Liver (tissue), 9 donors: ENCODE measurements around the gene PPFIA1. TPM values are rescaled to one million over a fixed set of nuclear protein-coding genes. Genes with fewer than 3 reads are reported as not detected.

ENCODE experiments used
- DNase-seq: peaks from one replicate; pipeline ENCODE4 v3.0.0-alpha.2; 2017; ENCODE audit warnings: low spot score
- H3K27ac ChIP-seq, 2 donors: one replicate each; pipeline ENCODE4 v1.7.0; 2013; ENCODE audit warnings: inconsistent platforms in 2 of 2, low read length in 2 of 2, control low read depth in 1 of 2, low read depth in 1 of 2, mild to moderate bottlenecking in 1 of 2
- H3K27me3 ChIP-seq, 4 donors: one replicate each; pipeline versions ENCODE4 v1.6.1 to v1.7.0; 2013; ENCODE audit warnings: low read length in 3 of 4, inconsistent platforms in 1 of 4, mild to moderate bottlenecking in 1 of 4, moderate library complexity in 1 of 4; ENCODE audit not compliant: control insufficient read depth in 4 of 4, insufficient read depth in 4 of 4
- H3K36me3 ChIP-seq, 4 donors: one replicate each; pipeline versions ENCODE4 v1.6.1 to v1.7.0; 2013; ENCODE audit warnings: low read length in 3 of 4, mild to moderate bottlenecking in 3 of 4, low read depth in 1 of 4, moderate library complexity in 1 of 4; ENCODE audit not compliant: control insufficient read depth in 4 of 4, insufficient read depth in 3 of 4
- H3K4me1 ChIP-seq, 4 donors: one replicate each; pipeline versions ENCODE4 v1.6.1 to v1.7.0; 2013; ENCODE audit warnings: low read length in 3 of 4, mild to moderate bottlenecking in 3 of 4, moderate library complexity in 1 of 4; ENCODE audit not compliant: control insufficient read depth in 4 of 4, insufficient read depth in 4 of 4
- H3K4me3 ChIP-seq, 3 donors: one replicate each; pipeline versions ENCODE4 v1.6.1 to v1.7.0; 2013; ENCODE audit warnings: low read length in 3 of 3, control low read depth in 1 of 3, low read depth in 1 of 3, mild to moderate bottlenecking in 1 of 3
- H3K9ac ChIP-seq, 2 donors: one replicate each; pipeline ENCODE4 v1.7.0; 2013; ENCODE audit warnings: low read length in 2 of 2, mild to moderate bottlenecking in 2 of 2, moderate library complexity in 2 of 2, control low read depth in 1 of 2, low read depth in 1 of 2
- H3K9me3 ChIP-seq, 4 donors: one replicate each; pipeline versions ENCODE4 v1.6.1 to v1.7.0; 2013; ENCODE audit warnings: low read length in 3 of 4; ENCODE audit not compliant: control insufficient read depth in 4 of 4
- ATF3 ChIP-seq: IDR thresholded peaks from 2 replicates; pipeline ENCODE4 v1.6.1; 2016; ENCODE audit warnings: antibody characterized with exemption
- CTCF ChIP-seq: fragments of 150-350 bp; IDR thresholded peaks from 2 replicates; pipeline ENCODE4 v1.5.1; 2017; ENCODE audit warnings: improper control_type of control experiment, low read depth, low read length; ENCODE audit not compliant: missing input control
- EGR1 ChIP-seq, 2 donors: IDR thresholded peaks; 2 replicates each; pipeline ENCODE4 v1.6.1; 2016 to 2018; ENCODE audit warnings: antibody characterized with exemption in 2 of 2, low read depth in 2 of 2
- FOXA1 ChIP-seq: IDR thresholded peaks from 2 replicates; pipeline ENCODE4 v1.6.1; 2016; ENCODE audit warnings: antibody characterized with exemption
- FOXA2 ChIP-seq: IDR thresholded peaks from 2 replicates; pipeline ENCODE4 v1.6.1; 2016; ENCODE audit warnings: antibody characterized with exemption
- GABPA ChIP-seq, 2 donors: IDR thresholded peaks in 1 of 2; conservative IDR thresholded peaks in 1 of 2; 2 replicates each; pipeline ENCODE4 v1.6.1; 2016; ENCODE audit warnings: antibody characterized with exemption in 2 of 2, mild to moderate bottlenecking in 1 of 2, moderate library complexity in 1 of 2
- HNF4A ChIP-seq, 2 donors: conservative IDR thresholded peaks; 2 replicates each; pipeline ENCODE4 v1.6.1; 2016; ENCODE audit warnings: antibody characterized with exemption in 2 of 2, mild to moderate bottlenecking in 2 of 2
- HNF4G ChIP-seq: IDR thresholded peaks from 2 replicates; pipeline ENCODE4 v1.6.1; 2016; ENCODE audit warnings: antibody characterized with exemption
- JUND ChIP-seq, 2 donors: IDR thresholded peaks; 2 replicates each; pipeline ENCODE4 v1.6.1; 2016; ENCODE audit warnings: antibody characterized with exemption in 2 of 2
- MAX ChIP-seq: IDR thresholded peaks from 2 replicates; pipeline ENCODE4 v1.6.1; 2016; ENCODE audit warnings: antibody characterized with exemption
- NR2F2 ChIP-seq: IDR thresholded peaks from 2 replicates; pipeline ENCODE4 v1.6.1; 2016; ENCODE audit warnings: antibody characterized with exemption
- RAD21 ChIP-seq, 2 donors: IDR thresholded peaks; 2 replicates each; pipeline ENCODE4 v1.6.1; 2016; ENCODE audit warnings: antibody characterized with exemption in 2 of 2, mild to moderate bottlenecking in 2 of 2
- REST ChIP-seq: IDR thresholded peaks from 2 replicates; pipeline ENCODE4 v1.6.1; 2016; ENCODE audit warnings: antibody characterized with exemption, mild to moderate bottlenecking
- RXRA ChIP-seq, 2 donors: IDR thresholded peaks; 2 replicates each; pipeline ENCODE4 v1.6.1; 2017 to 2018; ENCODE audit warnings: antibody characterized with exemption in 2 of 2, mild to moderate bottlenecking in 1 of 2
- SP1 ChIP-seq: IDR thresholded peaks from 2 replicates; pipeline ENCODE4 v1.6.1; 2018; ENCODE audit warnings: antibody characterized with exemption, mild to moderate bottlenecking
- TAF1 ChIP-seq: conservative IDR thresholded peaks from 2 replicates; pipeline ENCODE4 v1.6.1; 2016; ENCODE audit warnings: antibody characterized with exemption, mild to moderate bottlenecking
- YY1 ChIP-seq: IDR thresholded peaks from 2 replicates; pipeline ENCODE4 v1.6.1; 2016; ENCODE audit warnings: antibody characterized with exemption, mild to moderate bottlenecking
- WGBS: extraction: QIAGEN DNeasy Blood & Tissue Kit; methylation state at CpG from one replicate; pipeline ENCODE4 v1.1.7; 2013; 5-methylcytosine and 5-hydroxymethylcytosine counted together
- polyA plus RNA-seq, 2 donors: library from polyadenylated mRNA; stranded (reverse) in 1 of 2; unstranded in 1 of 2; fragments of 200-250 nt in 1 of 2; fragments of >200 nt in 1 of 2; fragmentation: Nextera tagmentation in 1 of 2; extraction: Ambion mirVana in 1 of 2; gene quantifications; one replicate each; pipeline versions ENCODE4 v1.2.1 to v1.2.3, GENCODE V29; 2013 to 2015
- total RNA-seq, 2 donors: library from RNA; depleted of rRNA; stranded (reverse); fragments of >200 nt; gene quantifications; one replicate each; pipeline ENCODE4 v1.2.3, GENCODE V29; 2014
- donor health status: healthy.
- donor health status: healthy.
- donor health status: healthy.
- donor health status: healthy.
- donor health status: healthy.

Gene PPFIA1
- total and polyA plus RNA-seq, 4 donors = 9.9 to 39.6 (median 14.5) TPM

GRCh38 chr11:70376621-70377020 is 106.1 kb downstream of the PPFIA1 start:
- H3K36me3 ChIP-seq = peaks cover 8 to 61% (median 50%) of the 10 kb centered on the region in 4 donors
- 91% methylated on average over 12 of the region's 12 CpGs for WGBS
- H3K9ac ChIP-seq = no peak overlapping the region
- no peak overlapping the region for H3K27ac ChIP-seq
- H3K4me1 ChIP-seq = no peaks in the 10 kb centered on the region
- no peak for DNase-seq
- no peak overlapping the region for H3K4me3 ChIP-seq
- no peaks in the 10 kb centered on the region for H3K27me3 ChIP-seq
- TF ChIP-seq TAF1 (no peak), EGR1 (IDR thresholded peaks at IDR 0.05; ENCODE audit: low read depth in 2 of 2) (no peak), ATF3 (no peak), HNF4A (conservative IDR thresholded peaks at IDR 0.05) (no peak), NR2F2 (no peak), CTCF (no peak), FOXA1 (no peak), MAX (no peak), RAD21 (IDR thresholded peaks at IDR 0.05) (no peak), RXRA (IDR thresholded peaks at IDR 0.05) (no peak), YY1 (no peak), HNF4G (no peak), SP1 (no peak), FOXA2 (no peak), GABPA (IDR thresholded peaks at IDR 0.05 in 1 of 2, conservative IDR thresholded peaks at IDR 0.05 in 1 of 2) (no peak), REST (no peak), JUND (IDR thresholded peaks at IDR 0.05) (no peak)
- no peaks in the 10 kb centered on the region for H3K9me3 ChIP-seq

- 97% methylated on average over 8 of the region's 8 CpGs for WGBS
- Histone ChIP-seq H3K9ac (no peak overlapping the region), H3K9me3 (no peaks in the 10 kb centered on the region), H3K27me3 (no peaks in the 10 kb centered on the region), H3K4me1 (no peaks in the 10 kb centered on the region), H3K4me3 (no peak overlapping the region), H3K36me3 (peaks cover 8 to 64% (median 52%) of the 10 kb centered on the region in 4 donors), H3K27ac (no peak overlapping the region)
- no peak for DNase-seq
- TF ChIP-seq HNF4A (conservative IDR thresholded peaks at IDR 0.05) (no peak), RXRA (IDR thresholded peaks at IDR 0.05) (no peak), FOXA2 (no peak), RAD21 (IDR thresholded peaks at IDR 0.05) (no peak)
Measured at GRCh38 chr11:70377645-70378044, 107.2 kb downstream of the PPFIA1 start.
